ENCODE data around the gene LRRFIP1. TPM values are rescaled to one million over a fixed set of nuclear protein-coding genes. Genes with fewer than 3 reads are reported as not detected.

Gene LRRFIP1
- total and polyA plus RNA-seq, 9 of the 15 experiments (the other 6 are each of a cell fraction or from before 2014, with no cell fraction given), result 13.1 to 45.2 (median 31.3) TPM

DNA sequence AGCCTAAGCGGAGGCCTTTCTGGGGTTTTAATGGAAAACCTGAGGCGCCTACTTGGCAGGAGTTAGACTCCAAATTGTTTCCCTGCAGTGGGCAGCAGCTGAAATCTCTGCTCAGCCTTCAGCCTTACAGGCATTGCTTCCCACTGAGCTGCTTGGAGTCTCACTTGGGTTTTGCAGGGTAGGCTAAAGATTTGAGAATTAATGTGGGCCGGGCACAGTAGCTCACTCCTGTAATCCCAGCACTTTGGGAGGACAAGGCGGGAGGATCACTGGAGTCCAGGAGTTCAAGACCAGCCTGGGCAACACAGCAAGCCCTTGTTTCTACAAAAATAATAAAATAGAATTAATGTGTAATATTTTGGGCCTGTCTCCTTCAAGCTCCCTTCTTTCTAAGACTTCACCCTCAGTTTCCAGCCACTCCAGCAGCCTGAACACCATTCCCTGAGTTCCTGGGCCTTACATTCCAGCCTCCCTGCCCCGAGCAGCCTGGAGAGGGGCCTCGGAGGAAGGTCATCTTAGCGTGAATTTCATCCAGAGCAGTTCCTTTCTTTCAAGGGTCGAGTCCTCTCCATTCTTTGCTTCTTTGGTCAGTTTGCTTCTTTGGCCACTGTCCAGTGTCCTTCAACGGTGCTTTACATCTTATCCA is 27.8 kb upstream of the LRRFIP1 start:
- Histone ChIP-seq H3K79me2 (ENCODE audit: control insufficient read depth, insufficient read depth, low read length) (no peaks in the 10 kb centered on the region), H3K9me3 (replicated peaks; ENCODE audit: control insufficient read depth, insufficient read depth, low read depth, low read length) (no peaks in the 10 kb centered on the region), H3K4me1 (replicated peaks in 1 of 2; ENCODE audit: control insufficient read depth in 2 of 2, insufficient read depth in 2 of 2, low read length in 2 of 2) (peaks cover 0 to 4% of the 10 kb centered on the region in 2 experiments; a peak in 1 of 5 replicates), H3K9ac (ENCODE audit: insufficient read depth in 1 of 2, low read depth in 2 of 2, low read length in 2 of 2) (no peak overlapping the region), H2AFZ (ENCODE audit: low read depth, low read length) (no peak overlapping the region), H4K20me1 (replicated peaks; ENCODE audit: control insufficient read depth, insufficient read depth, low read length) (peaks cover 6% of the 10 kb centered on the region; the same call in 1 of the 2 replicates), H3K27ac (ENCODE audit: extremely low read depth, low read depth, low read length) (no peak overlapping the region), H3K4me3 (no peak overlapping the region), H3K4me2 (ENCODE audit: insufficient read depth, low read length) (no peak overlapping the region), H3K27me3 (ENCODE audit: control insufficient read depth in 2 of 2, insufficient read depth in 2 of 2, low read length in 2 of 2) (peaks cover 13 to 74% of the 10 kb centered on the region in 2 experiments; a peak in 4 of 5 replicates), H3K9me1 (ENCODE audit: control insufficient read depth, insufficient read depth, low read length) (no peaks in the 10 kb centered on the region), H3K36me3 (ENCODE audit: control insufficient read depth, insufficient read depth, low read length) (no peaks in the 10 kb centered on the region)
- ATAC-seq (no peak), FAIRE-seq (no peak), DNase-seq (ENCODE audit: extremely low read depth in 1 of 4, low spot score in 3 of 4) (no peak)
- WGBS (ENCODE audit: insufficient coverage, low coverage, missing lambda C conversion rate), result 3% methylated on average over 9 of the region's 9 CpGs
- CTCF ChIA-PET (ENCODE audit: low intra/inter-chr PET ratio), result no interaction called here
- in situ Hi-C loops (cut with MboI), result no loop called here
- TF ChIP-seq ZFP1 (CRISPR knock-in tag; IDR thresholded peaks at IDR 0.05), result no peak
- no peak for TF ChIP-seq ZNF778 (CRISPR knock-in tag; IDR thresholded peaks at IDR 0.05)
- no peak for TF ChIP-seq ZSCAN32 (CRISPR knock-in tag; IDR thresholded peaks at IDR 0.05)
- no peak for TF ChIP-seq ELF4 (CRISPR knock-in tag; IDR thresholded peaks at IDR 0.05)
- TF ChIP-seq ZNF175 (CRISPR knock-in tag; IDR thresholded peaks at IDR 0.05; ENCODE audit: low read depth), result no peak
- TF ChIP-seq KAT8 (IDR thresholded peaks at IDR 0.05; ENCODE audit: low read depth), result no peak
- TF ChIP-seq ZNF282 (CRISPR knock-in tag; IDR thresholded peaks at IDR 0.05), result no peak
- intact Hi-C loops (cut with micrococcal nuclease), result no loop called here
- POLR2A ChIA-PET, result interaction anchor here (0.6 kb wide), 1 partner anchor 66 kb away, joined by 3 read pairs; no protein-coding TSS in a partner anchor
- no TSS peak for BruUV-seq (replicated peaks)

Data from K562 (cell line).